Measurements from ENCODE around the gene MBD3L1.

- TF ChIP-seq POLR2A (IDR thresholded peaks at IDR 0.05; ENCODE audit: low read length) = no peak
- TF ChIP-seq GATA1 (IDR thresholded peaks at IDR 0.05; ENCODE audit: low read depth, low read length) = no peak
Measured at GRCh38 chr19:8887364-8887763, 55.2 kb downstream of the MBD3L1 start.
